HG03045 (cell line): Measurements from ENCODE around the gene ZSCAN2.
A peak's percentile ranks its signal among the peaks of the same experiment; 100 is the strongest.
"Not testable (repeated sequence)": the region's sequence is repeated elsewhere in the genome, so short reads cannot be mapped to it uniquely, and the experiment has no call there.

Experiments used
- ATAC-seq: cut with Tn5 transposase; IDR thresholded peaks from one replicate; pipeline ENCODE4 v1.9.1; 2021; ENCODE audit warnings: mild to moderate bottlenecking, moderate library complexity; ENCODE audit not compliant: unreplicated experiment

The ZSCAN2 gene

GRCh38 chr15:84600687-84601554, at the start of gene ZSCAN2:
ZSCAN2 (plus strand) TSS chr15:84601009; CDS start chr15:84603928, 2,919 bp downstream.
- peak; percentile 97 for ATAC-seq

DNA sequence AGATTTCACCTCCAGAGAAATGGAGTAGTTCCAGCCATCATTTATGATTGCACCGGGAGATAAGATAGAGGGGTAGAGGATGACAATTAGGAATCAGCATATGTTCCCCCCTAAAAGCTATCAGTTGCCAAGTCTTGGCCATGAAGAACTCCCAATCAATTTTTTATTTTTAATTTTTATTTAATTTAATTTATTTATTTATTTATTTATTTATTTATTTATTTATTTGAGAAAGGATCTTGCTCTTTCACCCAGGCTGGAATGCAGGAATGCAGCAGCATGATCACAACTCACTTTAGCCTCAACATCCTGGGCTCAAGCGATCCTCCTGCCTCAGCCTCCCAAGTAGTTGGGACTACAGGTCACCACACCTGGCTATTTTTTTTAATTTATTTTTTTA, 49.2 kb upstream of the ZSCAN2 start:
- not testable (repeated sequence) for ATAC-seq

DNA sequence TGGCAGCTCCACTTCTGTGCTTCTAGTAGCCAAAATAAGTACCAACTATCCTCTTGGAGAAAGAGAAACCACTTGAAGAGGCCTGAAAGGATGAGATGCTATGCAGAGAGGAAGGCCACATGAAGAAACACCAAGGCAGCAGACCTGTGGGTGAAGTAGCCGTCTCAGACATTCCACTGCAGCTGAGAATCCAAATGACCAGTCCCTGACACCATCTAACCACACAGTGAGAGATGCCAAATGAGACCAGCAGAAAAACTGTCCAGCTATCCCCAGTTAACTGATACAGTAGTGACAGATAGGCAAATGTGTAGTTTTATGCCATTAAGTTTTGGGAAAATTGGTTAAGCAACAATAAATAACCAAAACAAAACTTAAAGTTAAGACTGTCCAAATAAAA, 47.9 kb upstream of the ZSCAN2 start:
- no peak for ATAC-seq

GRCh38 chr15:84556690-84557089, 44.1 kb upstream of the ZSCAN2 start:
- not testable (repeated sequence) for ATAC-seq

- ATAC-seq: not testable (repeated sequence)
These were observed 32.8 kb upstream of the ZSCAN2 start for GRCh38 chr15:84568021-84568420.

- no peak for ATAC-seq
These were observed 30.6 kb upstream of the ZSCAN2 start for GRCh38 chr15:84570164-84570735.

DNA sequence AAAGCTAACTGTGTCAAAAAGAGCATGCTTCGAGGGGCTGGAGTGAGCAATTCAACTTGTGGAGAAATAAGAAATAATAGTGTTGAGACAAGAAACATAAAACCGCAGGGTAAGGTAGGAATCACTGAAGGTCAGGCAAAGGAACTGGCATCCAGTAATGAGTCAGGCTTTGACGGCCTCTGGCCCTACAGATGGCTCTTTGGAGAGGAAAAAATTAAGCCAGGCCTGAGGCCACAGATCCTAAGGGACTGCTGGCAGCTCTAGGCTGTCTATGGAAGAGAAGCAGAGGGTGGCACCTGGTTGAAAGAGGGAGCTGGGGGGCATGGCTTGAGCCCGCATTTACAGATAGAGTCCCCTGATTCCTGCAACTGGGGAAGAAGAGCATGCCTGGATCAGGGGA, 28.6 kb upstream of the ZSCAN2 start:
- no peak for ATAC-seq

- ATAC-seq: no peak
These were observed 25.3 kb upstream of the ZSCAN2 start for GRCh38 chr15:84575493-84575892.

- ATAC-seq: not testable (repeated sequence)
These were observed 22.9 kb upstream of the ZSCAN2 start for GRCh38 chr15:84577891-84578290.

DNA sequence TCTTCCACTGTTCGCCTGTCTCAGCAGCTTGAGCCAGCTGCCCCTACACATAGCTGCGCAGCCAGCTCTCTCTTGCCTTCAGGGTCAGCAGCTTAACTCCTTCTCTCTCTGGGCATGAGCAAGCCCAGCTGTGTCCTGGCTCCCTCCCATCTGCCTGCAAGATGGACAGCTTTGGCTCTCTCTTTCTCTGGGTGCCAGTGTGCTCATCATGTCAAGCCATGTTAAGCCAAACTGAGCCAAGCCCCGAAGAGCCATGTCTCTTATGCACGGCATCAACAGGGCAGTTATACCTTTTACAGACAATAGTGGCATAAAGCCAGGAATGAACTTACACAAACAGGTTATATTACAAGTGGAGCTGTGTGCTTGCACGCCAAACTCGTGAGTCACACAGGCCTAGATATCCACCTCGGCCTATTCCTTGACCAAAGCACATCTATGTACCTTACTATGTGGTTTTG, 21.5 kb upstream of the ZSCAN2 start:
- ATAC-seq: not testable (repeated sequence)

GRCh38 chr15:84581676-84582428, 19.0 kb upstream of the ZSCAN2 start:
- not testable (repeated sequence) for ATAC-seq

- no peak for ATAC-seq
These were observed 18.1 kb upstream of the ZSCAN2 start for GRCh38 chr15:84582583-84583157.

GRCh38 chr15:84583921-84584320, 16.9 kb upstream of the ZSCAN2 start:
- ATAC-seq: not testable (repeated sequence)

- no peak for ATAC-seq
These were observed 14.1 kb upstream of the ZSCAN2 start for GRCh38 chr15:84586696-84587095.

DNA sequence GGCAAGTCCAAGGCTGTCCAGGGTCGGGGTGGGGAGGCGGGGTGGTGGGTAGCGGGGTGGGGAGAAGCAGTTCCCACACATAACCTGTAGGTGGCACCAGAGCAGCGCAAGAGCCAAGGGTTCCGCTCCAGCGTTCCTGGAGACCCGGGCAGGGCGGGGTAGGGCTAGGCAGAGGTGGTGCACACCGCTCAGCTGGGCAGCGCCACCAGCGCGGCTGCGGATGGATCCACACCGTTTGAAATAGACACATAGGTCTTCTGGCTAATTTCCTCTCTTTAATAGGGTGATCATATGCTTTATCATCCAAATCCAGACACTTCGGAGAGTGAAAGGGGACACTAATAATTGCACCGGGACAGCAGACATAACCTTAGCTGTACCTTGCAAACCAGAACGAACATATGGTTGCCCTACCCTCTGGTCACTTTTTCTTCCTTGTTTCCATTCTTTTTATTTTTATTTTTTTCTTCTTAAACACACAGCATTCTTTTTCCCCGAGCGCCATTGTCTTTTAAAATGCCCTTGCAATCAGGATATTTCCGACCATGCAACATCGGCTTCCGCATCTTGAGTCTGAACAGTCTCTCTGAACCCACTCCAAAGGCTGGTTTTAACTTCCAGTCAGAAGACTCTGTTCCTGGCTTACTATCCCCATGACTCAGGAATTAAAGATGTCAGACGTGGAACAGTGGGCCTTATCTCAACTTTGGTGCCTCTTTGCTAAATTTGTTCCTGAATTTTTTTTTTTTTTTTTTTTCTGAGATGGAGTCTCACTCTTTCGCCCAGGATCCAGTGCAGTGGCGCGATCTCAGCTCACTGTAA, 12.5 kb upstream of the ZSCAN2 start:
- ATAC-seq: peak; percentile 97

DNA sequence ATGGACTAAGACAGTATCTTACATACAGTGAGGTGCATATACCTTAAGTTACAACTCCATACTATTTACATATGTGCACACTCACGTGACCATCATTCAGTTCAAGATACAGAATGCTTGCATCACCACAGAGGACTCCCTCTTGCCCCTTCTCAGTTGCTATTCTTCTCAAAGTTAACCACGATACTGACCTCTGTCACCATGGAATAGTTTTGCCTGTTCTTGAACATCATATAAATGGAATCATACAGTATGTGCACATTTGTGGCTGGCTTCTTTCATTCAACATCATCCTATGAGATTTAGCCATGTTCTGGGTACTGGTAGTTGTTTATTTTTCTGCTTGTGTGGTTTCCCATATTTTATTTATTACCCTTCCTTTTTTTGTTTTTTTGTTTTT, 10.4 kb upstream of the ZSCAN2 start:
- ATAC-seq: no peak

DNA sequence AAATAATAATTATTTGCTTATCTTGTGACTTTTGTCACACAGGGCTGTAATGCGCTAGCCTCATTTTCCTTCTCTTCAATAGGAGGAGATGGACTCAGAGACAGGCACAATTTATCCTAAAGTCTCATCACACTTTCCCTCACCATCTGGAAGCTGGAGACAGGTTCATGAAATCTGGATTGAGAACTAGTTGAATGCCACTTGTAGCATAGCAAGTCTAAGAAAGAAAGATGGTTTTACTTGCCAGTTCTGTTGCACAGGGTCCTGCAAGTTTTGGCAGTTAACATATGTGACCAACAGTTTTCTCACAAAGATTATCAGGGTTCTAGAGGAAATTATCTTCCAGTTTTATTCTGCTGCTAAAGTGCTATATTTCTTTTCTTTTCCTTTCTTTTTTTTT, 9.0 kb upstream of the ZSCAN2 start:
- ATAC-seq: no peak

- no peak for ATAC-seq
These were observed 6.1 kb upstream of the ZSCAN2 start for GRCh38 chr15:84594617-84595290.

DNA sequence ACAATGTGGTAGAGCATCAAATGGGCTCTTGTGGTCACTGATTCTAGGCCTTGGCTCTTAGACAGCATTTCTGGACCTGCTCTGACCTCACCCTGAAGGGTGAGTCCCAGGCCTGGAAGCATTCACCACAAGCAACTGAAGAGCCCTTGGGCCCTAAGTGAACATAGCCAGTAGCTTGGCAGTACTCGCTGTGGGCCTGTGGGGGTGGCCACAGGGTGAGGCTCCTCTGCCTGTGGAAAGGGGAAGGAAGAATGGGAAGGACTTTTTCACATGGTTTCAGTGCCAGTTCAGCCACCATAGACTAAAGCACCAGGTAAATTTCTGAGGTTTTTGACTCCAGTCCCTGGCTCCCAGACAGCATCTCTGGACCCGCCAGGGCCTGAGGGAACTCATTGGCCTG, 5.1 kb upstream of the ZSCAN2 start:
- ATAC-seq: no peak

DNA sequence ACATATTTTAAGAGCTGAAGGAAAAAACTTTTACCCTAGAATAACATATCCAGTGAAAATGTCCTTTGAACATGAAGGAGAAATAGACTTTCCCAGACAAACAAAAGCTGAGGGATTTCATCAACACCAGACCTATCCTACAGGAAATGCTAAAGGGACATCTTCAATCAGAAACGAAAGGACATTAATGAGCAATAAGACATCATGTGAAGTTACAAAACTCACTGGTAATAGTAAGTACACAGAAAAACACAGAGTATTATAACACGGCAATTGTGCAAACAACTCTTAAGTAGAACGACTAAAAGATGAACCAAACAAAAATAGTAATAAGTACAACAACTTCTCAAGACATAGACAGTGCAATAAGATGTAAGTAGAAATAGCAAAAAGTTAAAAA, 3.5 kb upstream of the ZSCAN2 start:
- ATAC-seq: no peak
